NCI-H1417 treated with DMSO at 0.1 percent for 48 hours (cell line): ENCODE results near the gene TGM6.
"Not testable (repeated sequence)": the region's sequence is repeated elsewhere in the genome, so short reads cannot be mapped to it uniquely, and the experiment has no call there.

Source experiments
- DNase-seq: peaks from one replicate; lab custom pipeline; 2025; lab: John Stamatoyannopoulos, UW

The TGM6 gene

DNA sequence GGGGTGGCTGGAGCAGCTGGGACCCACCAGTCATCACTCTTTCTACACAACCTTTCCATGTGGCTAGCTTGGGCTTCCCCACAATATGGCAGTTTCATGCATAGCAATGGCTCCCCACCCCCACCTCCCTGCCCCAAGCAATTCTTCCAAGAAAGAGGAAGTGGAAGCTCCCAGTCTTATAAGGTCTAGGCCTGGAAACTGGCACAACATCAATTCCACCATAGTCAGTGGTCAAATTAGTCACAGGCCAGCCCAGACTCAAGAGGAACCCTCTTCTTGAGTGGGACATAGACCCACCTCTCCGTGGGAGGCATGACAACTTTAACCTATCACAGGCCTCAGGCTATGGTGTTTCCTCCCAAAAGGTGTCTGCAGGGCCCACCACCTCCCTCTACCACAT, 17.7 kb downstream of the TGM6 start:
- DNase-seq, result no peak

DNA sequence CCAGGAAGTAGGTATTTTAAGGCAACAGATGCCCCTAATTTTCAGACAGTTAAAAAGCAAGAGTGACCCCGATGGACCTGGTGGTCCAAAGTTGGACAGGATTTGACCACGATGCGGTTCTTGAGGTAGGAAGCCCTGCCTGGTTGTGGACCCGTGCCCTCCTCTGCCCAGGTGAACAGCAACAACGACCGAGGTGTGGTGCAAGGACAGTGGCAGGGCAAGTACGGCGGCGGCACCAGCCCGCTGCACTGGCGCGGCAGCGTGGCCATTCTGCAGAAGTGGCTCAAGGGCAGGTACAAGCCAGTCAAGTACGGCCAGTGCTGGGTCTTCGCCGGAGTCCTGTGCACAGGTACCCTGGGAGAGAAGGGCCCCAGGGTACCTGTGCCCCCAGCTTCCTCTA, 18.7 kb downstream of the TGM6 start:
- no peak for DNase-seq

DNA sequence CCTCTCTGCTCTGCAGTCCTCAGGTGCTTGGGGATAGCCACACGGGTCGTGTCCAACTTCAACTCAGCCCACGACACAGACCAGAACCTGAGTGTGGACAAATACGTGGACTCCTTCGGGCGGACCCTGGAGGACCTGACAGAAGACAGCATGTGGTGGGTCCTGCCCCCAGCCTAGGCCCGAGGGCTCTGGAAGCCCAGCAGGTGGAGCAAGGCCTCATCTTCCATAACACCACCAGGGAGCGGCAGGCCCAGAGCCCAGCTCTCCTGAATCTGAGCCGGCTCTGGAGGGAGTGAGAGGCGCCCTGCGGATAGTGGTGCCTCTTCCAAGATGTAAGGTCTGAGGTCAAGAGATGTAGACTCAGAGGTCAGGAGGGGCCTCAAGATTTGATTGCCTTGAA, 19.6 kb downstream of the TGM6 start:
- no peak for DNase-seq

DNA sequence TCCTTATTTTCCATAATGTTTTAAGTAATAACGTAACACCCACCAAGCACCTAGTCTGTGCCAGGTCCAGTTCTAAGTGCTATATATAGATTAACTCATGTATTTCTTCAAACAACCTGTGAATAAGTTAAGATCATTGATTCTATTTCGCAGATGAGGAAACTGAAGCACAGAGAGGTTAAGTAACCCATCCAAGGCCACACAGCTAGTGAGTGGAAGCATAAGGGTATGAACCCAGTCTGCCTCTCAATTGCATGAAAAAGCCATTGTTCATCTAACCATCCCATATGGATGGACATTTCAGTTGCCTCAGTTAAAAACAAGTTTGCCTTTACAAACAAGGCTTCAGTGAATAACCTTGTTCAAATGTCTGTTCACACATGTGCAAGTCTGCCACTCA, 20.8 kb downstream of the TGM6 start:
- DNase-seq, result no peak

DNA sequence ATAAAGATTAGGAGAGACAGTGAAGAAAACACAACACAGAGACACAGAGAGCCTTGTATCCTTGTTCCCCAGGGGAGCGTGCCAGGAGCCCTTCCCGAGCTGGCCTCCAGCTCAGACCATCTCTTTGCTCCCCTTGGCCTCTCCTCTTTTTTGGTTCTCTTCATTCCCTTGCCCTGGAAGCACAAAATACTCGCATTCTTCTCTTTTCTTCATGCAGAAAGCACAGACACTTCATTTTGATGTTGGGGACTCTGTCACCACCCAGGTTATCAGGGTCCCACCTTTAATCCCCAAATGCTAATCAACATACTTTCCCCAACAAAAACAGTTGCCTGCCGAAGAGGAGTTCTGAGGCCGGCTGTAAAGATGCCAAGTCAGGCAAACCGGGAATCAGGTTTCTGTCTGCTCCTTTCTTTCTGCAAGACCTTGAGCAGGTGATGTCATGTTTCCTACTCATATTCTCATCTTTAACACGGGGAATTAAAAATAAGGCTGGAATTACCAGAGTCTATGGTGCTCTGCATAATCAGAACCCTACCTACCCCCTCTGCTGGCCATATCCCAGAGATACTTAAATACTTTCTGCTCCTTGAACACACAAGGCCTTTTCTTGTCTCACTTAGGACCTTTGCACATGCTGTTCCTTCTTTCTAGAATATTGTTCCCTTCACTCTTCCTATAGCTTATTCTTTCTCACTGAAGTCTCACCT, 21.7 kb downstream of the TGM6 start:
- DNase-seq, result no peak

DNA sequence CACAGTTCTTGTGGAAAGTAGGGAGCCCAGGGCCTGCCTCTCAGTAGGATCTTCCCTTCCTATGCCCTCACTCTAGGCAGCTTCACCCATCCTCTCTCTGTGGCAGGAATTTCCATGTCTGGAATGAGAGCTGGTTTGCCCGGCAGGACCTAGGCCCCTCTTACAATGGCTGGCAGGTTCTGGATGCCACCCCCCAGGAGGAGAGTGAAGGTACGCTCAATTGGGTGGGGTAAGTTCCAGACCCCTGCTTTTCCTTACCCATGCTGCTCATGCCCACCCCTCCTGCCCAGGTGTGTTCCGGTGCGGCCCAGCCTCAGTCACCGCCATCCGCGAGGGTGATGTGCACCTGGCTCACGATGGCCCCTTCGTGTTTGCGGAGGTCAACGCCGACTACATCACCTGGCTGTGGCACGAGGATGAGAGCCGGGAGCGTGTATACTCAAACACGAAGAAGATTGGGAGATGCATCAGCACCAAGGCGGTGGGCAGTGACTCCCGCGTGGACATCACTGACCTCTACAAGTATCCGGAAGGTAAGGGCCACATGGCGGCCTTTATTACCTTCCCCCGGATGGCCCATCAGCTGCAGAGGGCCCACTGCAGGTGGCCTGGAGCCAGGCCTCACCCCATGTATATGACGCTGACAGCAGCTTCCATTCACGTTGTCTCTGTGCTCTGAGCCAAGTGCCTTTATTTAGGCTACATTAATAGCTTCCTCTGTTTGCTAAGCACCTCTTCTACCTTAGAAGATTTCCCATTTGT, 22.8 kb downstream of the TGM6 start:
- no peak for DNase-seq

DNA sequence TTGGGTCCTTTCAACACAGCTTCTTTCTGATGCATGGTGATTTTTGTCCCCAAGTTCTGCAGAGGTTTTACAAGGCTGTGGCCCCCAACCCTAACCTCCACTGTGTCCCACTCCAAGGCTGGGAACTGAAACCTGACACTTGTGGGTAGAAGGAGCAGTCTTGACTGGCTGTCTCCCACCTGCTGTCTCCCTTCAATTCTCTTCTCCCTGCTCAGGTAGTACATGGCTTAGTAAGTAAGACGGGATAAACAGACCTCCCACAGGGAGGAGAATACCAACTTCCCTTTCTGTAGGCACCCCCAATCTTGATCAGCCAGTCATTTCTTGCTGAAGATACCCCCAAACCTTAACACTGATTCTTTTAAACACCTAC, 25.0 kb downstream of the TGM6 start:
- no peak for DNase-seq

DNA sequence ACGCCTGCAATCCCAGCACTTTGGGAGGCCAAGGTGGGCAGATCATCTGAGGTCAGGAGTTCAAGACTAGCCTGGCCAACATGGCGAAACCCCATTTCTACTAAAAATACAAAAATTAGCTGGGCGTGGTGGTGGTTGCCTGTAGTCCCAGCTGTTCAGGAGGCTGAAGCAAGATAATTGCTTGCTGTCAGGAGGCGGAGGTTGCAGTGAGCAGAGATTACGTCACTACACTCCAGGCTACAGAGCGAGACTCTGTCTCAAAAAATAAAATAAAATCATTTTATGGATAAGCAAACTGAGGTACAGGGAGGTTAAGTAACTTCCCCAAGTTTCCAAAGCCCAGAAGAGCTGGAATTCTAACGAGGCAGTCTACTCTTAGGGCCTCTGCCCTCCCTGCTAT, 26.7 kb downstream of the TGM6 start:
- DNase-seq, result not testable (repeated sequence)

DNA sequence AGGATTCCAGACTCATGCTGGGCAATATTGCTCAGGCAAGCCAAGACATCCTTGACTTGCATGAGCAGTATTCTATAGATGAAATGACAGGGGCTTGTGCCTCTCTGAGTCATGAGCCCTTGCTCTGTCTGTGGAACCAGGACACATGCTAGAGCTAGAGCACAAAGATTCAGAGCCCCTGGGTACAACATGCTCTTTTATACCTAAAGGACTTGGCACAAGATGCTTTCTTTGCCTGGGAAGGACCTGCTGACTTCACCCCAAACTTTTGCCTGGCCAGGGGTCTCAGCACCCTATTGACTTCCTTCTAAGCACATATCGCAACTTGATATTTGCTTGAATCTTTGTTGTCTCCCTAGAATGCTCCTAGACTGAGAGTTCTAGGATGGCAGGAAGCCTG, 27.4 kb downstream of the TGM6 start:
- no peak for DNase-seq

DNA sequence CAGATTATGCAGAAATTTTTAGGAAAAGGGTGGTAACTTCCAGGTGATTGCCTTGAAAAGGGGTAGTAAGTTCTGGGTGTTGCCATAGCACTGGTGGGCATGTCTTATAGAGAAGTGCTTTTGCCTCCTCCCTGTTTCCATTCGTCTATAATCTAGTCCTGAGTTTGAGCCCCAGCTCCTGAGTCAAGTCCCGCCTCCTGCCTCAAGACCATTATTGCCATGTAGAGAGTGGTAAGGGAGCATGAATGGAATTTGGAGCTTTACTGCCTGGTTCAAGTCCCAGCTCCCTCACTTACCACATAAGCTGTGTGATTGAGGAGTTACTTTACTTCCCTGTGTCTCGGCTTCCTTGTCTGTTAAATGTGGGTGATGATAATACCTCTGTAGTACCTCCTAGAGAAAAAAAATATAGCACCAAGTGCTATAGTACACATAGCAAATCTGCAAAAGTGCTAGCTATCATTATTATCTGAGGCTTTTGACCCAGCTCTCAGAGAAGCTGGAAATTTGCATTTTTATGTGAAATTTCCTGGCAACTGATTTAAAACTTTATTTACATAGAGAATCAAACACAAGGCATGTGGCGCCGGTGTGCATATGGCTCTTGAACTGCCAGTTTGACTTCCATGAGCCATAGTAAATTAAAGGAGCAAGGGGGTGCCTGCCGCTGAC, 36.0 kb downstream of the TGM6 start:
- no peak for DNase-seq

DNA sequence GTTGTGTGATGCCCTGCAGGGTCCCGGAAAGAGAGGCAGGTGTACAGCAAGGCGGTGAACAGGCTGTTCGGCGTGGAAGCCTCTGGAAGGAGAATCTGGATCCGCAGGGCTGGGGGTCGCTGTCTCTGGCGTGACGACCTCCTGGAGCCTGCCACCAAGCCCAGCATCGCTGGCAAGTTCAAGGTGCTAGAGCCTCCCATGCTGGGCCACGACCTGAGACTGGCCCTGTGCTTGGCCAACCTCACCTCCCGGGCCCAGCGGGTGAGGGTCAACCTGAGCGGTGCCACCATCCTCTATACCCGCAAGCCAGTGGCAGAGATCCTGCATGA, 36.5 kb downstream of the TGM6 start:
- DNase-seq, result no peak

DNA sequence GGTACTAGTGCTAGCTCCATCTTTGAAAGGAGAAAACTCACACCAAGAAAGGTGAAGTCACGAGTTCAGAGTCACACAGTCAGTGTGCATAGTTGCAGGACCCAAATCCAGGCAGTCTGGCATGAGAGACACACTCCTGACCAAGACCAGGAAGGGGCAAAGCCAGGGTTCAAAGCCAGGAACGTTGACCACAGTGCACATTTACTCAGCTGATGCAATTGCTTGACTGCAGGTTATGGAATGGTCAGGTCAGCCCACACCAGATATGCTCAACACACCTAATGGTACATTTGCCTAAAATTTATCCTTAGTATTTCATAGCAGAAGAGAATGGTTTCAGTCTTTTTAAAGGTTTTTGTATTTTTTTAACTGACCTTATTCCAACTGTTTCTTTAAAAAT, 37.7 kb downstream of the TGM6 start:
- no peak for DNase-seq

DNA sequence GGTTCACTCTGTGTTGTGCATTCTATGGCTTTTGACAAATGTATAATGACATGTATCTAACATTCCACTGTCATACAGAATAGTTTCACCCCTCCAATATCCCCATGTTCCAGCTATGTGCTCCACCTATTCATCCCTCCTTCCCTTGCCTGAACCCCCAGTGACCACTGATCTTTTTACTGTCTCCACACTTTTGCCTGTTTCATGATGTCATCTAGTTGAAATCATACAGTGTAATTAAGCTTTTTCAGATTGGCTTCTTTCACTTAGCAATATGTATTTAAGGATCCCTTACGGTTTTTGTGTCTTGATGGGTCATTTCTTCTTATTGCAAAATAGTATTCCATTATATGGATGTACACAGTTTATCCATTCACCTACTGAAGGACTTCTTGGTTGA, 39.8 kb downstream of the TGM6 start:
- DNase-seq, result no peak

DNA sequence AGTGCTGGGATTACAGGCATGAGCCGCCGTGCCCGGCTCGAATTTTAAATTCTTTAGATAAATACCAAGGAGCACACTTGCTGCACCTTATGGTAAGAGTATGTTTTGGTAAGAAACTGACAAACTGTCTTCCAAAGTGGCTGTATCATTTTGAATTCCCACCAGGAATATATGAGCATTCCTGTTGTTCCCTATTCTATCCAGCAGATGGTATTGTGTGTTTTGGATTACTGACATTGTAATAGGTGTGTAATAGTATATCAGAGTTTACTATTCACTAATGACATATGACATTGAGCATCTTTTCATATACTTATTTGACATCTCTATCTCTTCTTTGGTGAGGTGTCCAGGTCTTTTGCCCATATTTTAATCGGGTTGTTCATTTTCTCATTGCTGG, 40.5 kb downstream of the TGM6 start:
- DNase-seq, result no peak

DNA sequence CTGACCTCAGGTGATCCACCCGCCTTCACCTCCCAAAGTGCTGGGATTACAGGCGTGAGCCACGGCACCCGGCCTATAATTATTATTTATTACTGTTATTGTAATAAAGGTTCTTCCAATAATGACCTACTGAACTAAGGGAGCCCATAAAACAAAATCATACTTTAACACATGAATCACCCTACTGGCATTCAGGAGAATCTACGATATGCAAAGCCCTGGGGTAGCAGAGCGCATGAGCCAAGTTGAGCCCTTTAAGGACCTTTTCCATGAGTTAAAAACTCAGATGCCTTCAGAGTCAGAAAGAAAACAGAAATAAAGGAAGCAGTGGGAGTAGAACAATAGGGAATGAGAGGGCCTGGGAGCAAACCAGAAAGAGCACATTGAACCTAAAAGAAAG, 48.4 kb downstream of the TGM6 start:
- DNase-seq, result no peak

DNA sequence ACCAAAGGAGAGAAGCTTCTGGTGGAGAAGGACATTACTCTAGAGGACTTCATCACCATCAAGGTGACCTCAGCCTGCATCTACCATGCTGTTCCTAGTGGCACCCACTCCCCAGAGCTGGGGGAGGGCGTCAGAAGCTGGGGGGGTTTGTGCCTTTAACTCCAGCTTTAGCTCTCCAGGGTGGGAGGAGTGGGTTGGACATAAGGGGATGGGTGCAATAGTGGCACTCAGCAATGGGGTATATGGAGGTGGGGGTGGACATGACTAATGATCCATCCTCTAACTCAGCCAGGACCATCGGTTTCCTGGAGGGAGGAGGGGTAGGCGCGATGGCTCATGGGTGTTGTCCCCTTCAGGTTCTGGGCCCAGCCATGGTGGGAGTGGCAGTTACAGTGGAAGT, 49.8 kb downstream of the TGM6 start:
- DNase-seq, result no peak

DNA sequence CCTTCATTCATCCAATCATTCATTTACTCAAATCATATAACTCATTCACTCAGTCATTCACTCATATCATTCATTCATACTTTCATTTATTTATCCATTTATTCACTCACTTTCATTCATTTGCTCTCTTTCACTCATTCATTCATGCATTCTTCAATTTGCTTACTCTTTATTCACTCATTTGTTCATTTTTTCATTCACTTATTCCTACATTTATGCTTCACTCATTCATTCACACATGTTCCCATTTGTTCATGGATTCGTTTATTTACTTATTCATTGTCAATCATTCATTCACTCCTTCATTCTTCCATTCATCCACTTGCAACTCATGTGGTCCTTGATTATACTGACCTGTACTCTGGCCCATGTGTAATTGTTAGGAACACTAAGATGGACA, 50.5 kb downstream of the TGM6 start:
- DNase-seq, result no peak

DNA sequence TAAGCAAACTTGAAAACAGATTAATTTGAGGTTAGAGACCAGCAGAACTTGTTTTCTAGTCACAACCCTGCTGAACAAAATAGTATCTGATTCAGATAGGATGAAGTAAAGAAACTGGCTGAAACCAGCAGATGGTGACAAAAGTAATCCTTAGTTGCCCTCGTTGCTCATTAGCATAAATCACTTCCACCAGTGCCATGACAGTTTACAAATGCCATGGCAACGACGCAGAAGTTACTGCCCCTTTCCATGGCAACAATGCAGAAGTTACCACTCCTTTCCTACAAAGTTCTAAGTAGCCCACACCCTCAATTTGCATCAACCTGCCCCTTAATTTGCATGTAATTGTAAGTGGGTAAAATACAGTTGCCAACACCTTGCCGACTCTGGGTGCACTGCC, 66.1 kb downstream of the TGM6 start:
- no peak for DNase-seq

DNA sequence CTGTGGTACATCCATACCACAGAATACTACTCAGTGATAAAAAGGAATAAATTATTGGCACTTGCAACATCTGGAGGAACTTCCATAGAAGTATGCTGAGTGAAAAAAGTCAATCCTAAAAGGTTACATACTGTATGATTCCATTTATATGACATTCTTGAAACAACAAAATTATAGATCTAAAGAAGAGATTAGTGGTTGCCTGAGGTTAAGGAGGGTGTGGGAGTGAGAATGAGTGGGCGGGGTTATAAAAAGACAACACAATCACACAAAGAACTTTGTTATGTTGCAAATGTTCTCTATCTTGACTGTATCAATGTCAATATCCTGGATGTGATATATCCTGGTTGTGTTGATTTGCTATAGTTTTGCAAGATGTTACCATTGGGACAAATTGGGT, 68.7 kb downstream of the TGM6 start:
- no peak for DNase-seq

DNA sequence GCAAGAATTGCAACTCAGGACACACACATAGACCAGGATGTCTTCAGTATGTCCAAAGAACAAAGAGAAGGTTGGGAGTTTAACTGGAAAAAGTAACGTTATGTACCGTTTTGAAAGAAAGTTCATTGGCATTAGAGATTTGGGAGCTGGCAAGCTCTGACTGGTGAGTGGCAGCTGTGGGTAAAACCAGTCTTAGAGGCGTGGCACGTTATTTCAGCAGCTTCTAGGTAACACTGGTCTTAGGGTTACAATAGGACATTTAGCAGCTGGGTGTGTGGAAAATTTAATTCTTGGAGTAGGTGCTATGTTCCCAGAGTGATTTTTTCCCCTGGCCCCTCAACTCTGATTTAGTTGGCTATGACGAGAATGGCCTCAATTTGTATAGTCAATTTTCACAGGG, 70.7 kb downstream of the TGM6 start:
- no peak for DNase-seq

DNA sequence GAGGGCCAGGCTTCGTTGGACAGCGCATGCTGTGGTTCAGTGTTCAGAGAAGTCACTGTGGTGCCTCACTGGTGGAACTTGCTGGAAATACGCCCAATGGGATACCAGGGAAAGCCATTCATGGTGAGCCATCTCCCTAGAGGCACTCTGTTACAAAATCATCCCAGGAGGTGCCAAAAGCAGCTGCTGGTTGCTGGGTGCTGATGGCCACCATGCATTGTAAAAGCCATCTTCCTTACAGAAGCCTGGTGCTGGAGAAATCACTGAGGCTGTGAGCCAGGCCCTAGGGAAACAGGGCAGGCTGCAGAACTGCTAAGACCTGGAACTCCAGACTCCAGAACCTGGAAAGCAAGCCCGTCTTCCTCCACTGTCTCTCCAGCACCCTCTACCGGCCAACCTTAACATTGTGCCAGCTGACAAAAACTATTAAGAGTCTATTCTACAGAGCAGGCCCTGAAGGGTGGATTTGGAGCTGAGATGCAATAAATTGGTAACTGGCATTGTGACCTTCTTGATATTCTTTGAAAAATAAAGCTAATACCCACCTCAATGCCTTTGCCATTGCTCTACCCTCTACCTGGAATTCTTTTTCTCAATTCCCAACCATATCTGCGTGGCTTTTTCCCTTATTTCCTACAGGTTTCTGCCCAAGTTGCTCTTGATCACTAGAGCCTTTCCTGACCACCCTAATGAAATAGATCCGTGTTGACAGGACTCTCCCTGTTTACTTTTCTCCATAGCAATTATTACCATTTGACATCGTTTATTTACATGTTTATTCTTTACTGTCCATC, 71.4 kb downstream of the TGM6 start:
- DNase-seq, result peak; percentile 56

DNA sequence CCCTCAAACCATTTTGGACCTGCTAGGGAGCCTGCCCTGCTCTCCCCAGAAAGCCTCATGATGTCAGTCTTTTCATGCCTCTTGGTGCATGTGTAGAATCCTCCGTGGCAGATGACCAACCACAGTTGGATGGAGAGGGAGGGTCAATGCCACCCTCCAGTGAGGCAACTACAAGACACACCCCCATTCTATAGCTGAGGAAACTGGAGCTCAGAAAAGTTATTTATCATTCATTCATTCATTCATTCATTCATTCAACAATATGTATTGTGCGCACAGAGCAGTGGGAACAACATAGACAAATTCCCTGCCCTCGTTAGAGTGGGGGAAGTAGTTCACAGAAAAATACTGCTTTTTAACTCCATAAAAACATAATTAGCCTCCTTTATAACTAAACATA, 73.1 kb downstream of the TGM6 start:
- no peak for DNase-seq
